Measurements from ENCODE around the gene WASL. TPM values are rescaled to one million over a fixed set of nuclear protein-coding genes. Genes with fewer than 3 reads are reported as not detected.

Gene WASL
- polyA plus RNA-seq, 3 donors: 1.6 to 3.9 (median 2.1) TPM

DNA sequence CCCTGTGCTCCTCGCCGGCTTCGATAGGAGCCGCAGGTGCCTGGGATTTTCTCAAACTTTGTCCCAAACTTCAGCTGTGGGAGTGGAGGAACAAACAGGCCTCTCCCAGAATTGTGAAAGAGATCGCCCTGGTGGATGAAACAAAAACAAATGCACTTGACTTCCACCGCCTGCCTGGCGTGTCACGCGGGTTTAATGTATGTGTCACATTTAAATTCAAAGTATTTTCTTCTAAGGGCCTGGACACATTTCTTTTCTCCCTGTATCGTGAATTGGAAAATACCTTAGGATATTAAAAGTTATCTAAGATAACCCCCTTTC, 694 bp upstream of the WASL start:
- Histone ChIP-seq H3K27me3 (ENCODE audit: control insufficient read depth in 2 of 2, insufficient read depth in 2 of 2, low read length in 2 of 2) (no peaks in the 10 kb centered on the region), H3K4me2 (replicated peaks; ENCODE audit: extremely low read depth, low read length, poor library complexity, severe bottlenecking) (peak overlapping the region; percentile 96), H3K36me3 (replicated peaks in 1 of 2; ENCODE audit: control insufficient read depth in 1 of 2, insufficient read depth in 2 of 2, low read length in 2 of 2) (no peaks in the 10 kb centered on the region), H4K20me1 (ENCODE audit: insufficient read depth, low read length) (peaks cover 37% of the 10 kb centered on the region), H3K79me2 (ENCODE audit: insufficient read depth, low read length) (peaks cover 37% of the 10 kb centered on the region), H3K9me3 (replicated peaks in 1 of 2; ENCODE audit: control insufficient read depth in 1 of 2, insufficient read depth in 1 of 2, low read length in 2 of 2) (no peaks in the 10 kb centered on the region), H3K9ac (ENCODE audit: insufficient read depth, low read length, poor library complexity, severe bottlenecking) (peak overlapping the region; percentile 95), H3K4me1 (ENCODE audit: control insufficient read depth in 1 of 2, insufficient read depth in 2 of 2, low read length in 2 of 2) (peaks cover 20 to 48% of the 10 kb centered on the region in 2 donors), H3K27ac (ENCODE audit: low read depth in 1 of 2, low read length in 2 of 2) (peak overlapping the region; percentile 97 to 100), H2AFZ (ENCODE audit: insufficient read depth, low read depth, low read length, poor library complexity, severe bottlenecking) (peak overlapping the region; percentile 91), H3K4me3 (replicated peaks in 1 of 3; ENCODE audit: low read depth in 2 of 3, low read length in 3 of 3) (peak overlapping the region; percentile 40 to 99 (median 94))
- peak overlapping the region; percentile 95 to 97 for H3K4me3 Mint-ChIP-seq
- 0% methylated on average over 4 of the region's 10 CpGs for WGBS (ENCODE audit: insufficient coverage)
- peak; percentile 74 to 82 (median 80) for DNase-seq
- no peaks in the 10 kb centered on the region for H3K9me3 Mint-ChIP-seq
- H3K36me3 Mint-ChIP-seq: no peaks in the 10 kb centered on the region
- peaks cover 0 to 2% (median 0%) of the 10 kb centered on the region in 3 donors for H3K27me3 Mint-ChIP-seq (ENCODE audit: low read depth in 3 of 3)
- peak overlapping the region; percentile 96 to 99 (median 98) for H3K27ac Mint-ChIP-seq
- intact Hi-C loops (cut with micrococcal nuclease): loop anchor here in 1 of 2 donors (10.0 kb wide), 2 partner anchors 55 to 195 kb away; partner anchors contain the start of gene NDUFA5
- H3K4me1 Mint-ChIP-seq: peaks cover 46% of the 10 kb centered on the region
- TF ChIP-seq, protein P1, sequence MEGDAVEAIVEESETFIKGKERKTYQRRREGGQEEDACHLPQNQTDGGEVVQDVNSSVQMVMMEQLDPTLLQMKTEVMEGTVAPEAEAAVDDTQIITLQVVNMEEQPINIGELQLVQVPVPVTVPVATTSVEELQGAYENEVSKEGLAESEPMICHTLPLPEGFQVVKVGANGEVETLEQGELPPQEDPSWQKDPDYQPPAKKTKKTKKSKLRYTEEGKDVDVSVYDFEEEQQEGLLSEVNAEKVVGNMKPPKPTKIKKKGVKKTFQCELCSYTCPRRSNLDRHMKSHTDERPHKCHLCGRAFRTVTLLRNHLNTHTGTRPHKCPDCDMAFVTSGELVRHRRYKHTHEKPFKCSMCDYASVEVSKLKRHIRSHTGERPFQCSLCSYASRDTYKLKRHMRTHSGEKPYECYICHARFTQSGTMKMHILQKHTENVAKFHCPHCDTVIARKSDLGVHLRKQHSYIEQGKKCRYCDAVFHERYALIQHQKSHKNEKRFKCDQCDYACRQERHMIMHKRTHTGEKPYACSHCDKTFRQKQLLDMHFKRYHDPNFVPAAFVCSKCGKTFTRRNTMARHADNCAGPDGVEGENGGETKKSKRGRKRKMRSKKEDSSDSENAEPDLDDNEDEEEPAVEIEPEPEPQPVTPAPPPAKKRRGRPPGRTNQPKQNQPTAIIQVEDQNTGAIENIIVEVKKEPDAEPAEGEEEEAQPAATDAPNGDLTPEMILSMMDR (IDR thresholded peaks at IDR 0.05): peak; percentile 38

DNA sequence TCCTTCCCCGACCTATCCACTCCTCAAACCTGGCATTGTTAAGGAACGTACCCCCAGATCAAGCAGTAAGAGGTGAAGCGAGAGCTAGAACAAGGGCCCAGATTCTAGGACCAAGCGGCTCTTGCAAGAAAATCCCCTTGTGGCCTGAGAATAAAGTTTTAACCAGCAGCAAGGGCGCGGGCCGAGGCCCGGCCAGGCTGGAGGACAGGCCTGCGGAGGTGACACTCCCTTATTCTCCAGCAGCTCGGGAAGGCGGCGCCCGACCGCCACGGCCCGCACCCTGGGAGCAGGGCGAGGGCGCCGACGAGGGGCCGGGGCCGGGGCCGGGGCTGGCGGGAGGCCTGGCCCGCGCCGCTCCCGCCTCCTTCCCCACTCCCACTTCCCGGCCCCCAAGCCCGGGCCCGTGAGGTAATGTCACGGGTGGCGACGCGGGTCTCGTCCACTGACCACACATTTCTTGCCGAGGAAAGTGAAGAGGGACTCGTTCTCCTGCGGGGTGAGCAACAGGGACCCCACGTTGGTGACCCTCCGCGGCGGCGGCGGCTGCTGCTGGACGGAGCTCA, 551 bp downstream of the WASL start:
- TF ChIP-seq, protein P1 (IDR thresholded peaks at IDR 0.05): no peak
- no peaks in the 10 kb centered on the region for H3K36me3 Mint-ChIP-seq
- Histone ChIP-seq H3K36me3 (replicated peaks in 1 of 2; ENCODE audit: control insufficient read depth in 1 of 2, insufficient read depth in 2 of 2, low read length in 2 of 2) (no peaks in the 10 kb centered on the region), H3K27ac (ENCODE audit: low read depth in 1 of 2, low read length in 2 of 2) (peak overlapping the region; percentile 97 to 100), H3K4me3 (replicated peaks in 1 of 3; ENCODE audit: low read depth in 2 of 3, low read length in 3 of 3) (peak overlapping the region; percentile 71 to 99 (median 94)), H3K9ac (ENCODE audit: insufficient read depth, low read length, poor library complexity, severe bottlenecking) (peak overlapping the region; percentile 95), H2AFZ (ENCODE audit: insufficient read depth, low read depth, low read length, poor library complexity, severe bottlenecking) (peak overlapping the region; percentile 91), H4K20me1 (ENCODE audit: insufficient read depth, low read length) (peaks cover 50% of the 10 kb centered on the region), H3K79me2 (ENCODE audit: insufficient read depth, low read length) (peaks cover 49% of the 10 kb centered on the region), H3K27me3 (ENCODE audit: control insufficient read depth in 2 of 2, insufficient read depth in 2 of 2, low read length in 2 of 2) (no peaks in the 10 kb centered on the region), H3K4me2 (replicated peaks; ENCODE audit: extremely low read depth, low read length, poor library complexity, severe bottlenecking) (peak overlapping the region; percentile 96), H3K9me3 (replicated peaks in 1 of 2; ENCODE audit: control insufficient read depth in 1 of 2, insufficient read depth in 1 of 2, low read length in 2 of 2) (no peaks in the 10 kb centered on the region), H3K4me1 (ENCODE audit: control insufficient read depth in 1 of 2, insufficient read depth in 2 of 2, low read length in 2 of 2) (peaks cover 20 to 48% of the 10 kb centered on the region in 2 donors)
- no peaks in the 10 kb centered on the region for H3K27me3 Mint-ChIP-seq (ENCODE audit: low read depth in 3 of 3)
- DNase-seq: peak; percentile 30 to 44 (median 31)
- H3K4me1 Mint-ChIP-seq: peaks cover 50% of the 10 kb centered on the region
- no peaks in the 10 kb centered on the region for H3K9me3 Mint-ChIP-seq
- H3K27ac Mint-ChIP-seq: peak overlapping the region; percentile 94 to 98 (median 95)
- intact Hi-C loops (cut with micrococcal nuclease): loop anchor here in 1 of 2 donors (10.0 kb wide), 2 partner anchors 53 to 193 kb away; partner anchors contain the start of gene NDUFA5
- H3K4me3 Mint-ChIP-seq: peak overlapping the region; percentile 97 to 99
- WGBS (ENCODE audit: insufficient coverage): under 1% methylated on average over 45 of the region's 46 CpGs

Measured in CD14-positive monocyte (primary cell).